Stomach (tissue), 9 donors: ENCODE data around the gene CTNND2. TPM values are rescaled to one million over a fixed set of nuclear protein-coding genes. Genes with fewer than 3 reads are reported as not detected.

Source experiments
- DNase-seq, 2 donors: peaks; one replicate each; pipeline versions ENCODE4 v3.0.0 to v3.0.0-alpha.2; 2013 to 2019
- H3K27ac ChIP-seq, 5 donors: fragments of 200-600 bp in 4 of 5; sonication (generic) in 4 of 5; one replicate each; pipeline ENCODE4 v1.5.1; 2013 to 2019; ENCODE audit warnings: mild to moderate bottlenecking in 1 of 5, moderate library complexity in 1 of 5
- H3K27me3 ChIP-seq, 3 donors: fragments of 200-600 bp; sonication (generic); one replicate each; pipeline ENCODE4 v1.5.1; 2017 to 2019; ENCODE audit warnings: mixed run types in 1 of 3
- H3K36me3 ChIP-seq, 4 donors: fragments of 200-600 bp; sonication (generic); 1 replicate in 3 of 4; 2 replicates in 1 of 4; pipeline ENCODE4 v1.5.1; 2016 to 2019
- H3K4me1 ChIP-seq, 4 donors: fragments of 200-600 bp; sonication (generic); one replicate each; pipeline ENCODE4 v1.5.1; 2016 to 2019
- H3K4me3 ChIP-seq, 4 donors: fragments of 200-600 bp; sonication (generic) in 3 of 4; one replicate each; pipeline ENCODE4 v1.5.1; 2016 to 2019; ENCODE audit warnings: mild to moderate bottlenecking in 1 of 4
- H3K9me3 ChIP-seq, 4 donors: fragments of 200-600 bp; sonication (generic); one replicate each; pipeline ENCODE4 v1.5.1; 2016 to 2019
- EP300 ChIP-seq: sonication (generic); formaldehyde crosslinking; IDR thresholded peaks from one replicate; pipeline ENCODE4 v1.6.1; 2017; ENCODE audit warnings: antibody characterized with exemption
- POLR2A ChIP-seq, 4 donors: fragments of 450-650 bp; IDR thresholded peaks; one replicate each; pipeline ENCODE4 v1.6.1; 2016; ENCODE audit warnings: antibody characterized with exemption in 4 of 4, control low read depth in 2 of 4, mild to moderate bottlenecking in 1 of 4, moderate library complexity in 1 of 4
- POLR2AphosphoS5 ChIP-seq, 3 donors: sonication (generic); formaldehyde crosslinking; IDR thresholded peaks; one replicate each; pipeline ENCODE4 v1.6.1; 2016; ENCODE audit warnings: antibody characterized with exemption in 3 of 3
- WGBS, 5 donors: extraction: QIAGEN DNeasy Blood & Tissue Kit in 3 of 5; methylation state at CpG; one replicate each; pipeline versions ENCODE4 v1.1.5 to v1.1.7; 2013 to 2018; 5-methylcytosine and 5-hydroxymethylcytosine counted together
- intact Hi-C: fragments of 100-400 bp; cut with DNase I; formaldehyde crosslinking; loops from one replicate; pipeline ENCODE4 v1.15.1; 2023; ENCODE audit warnings: low total_unique reads
- polyA plus RNA-seq, 3 donors: library from polyadenylated mRNA; stranded (reverse); fragments of 200-250 nt; gene quantifications; one replicate each; pipeline ENCODE4 v1.2.3, GENCODE V29; 2013
- total RNA-seq, 5 donors: library from RNA; depleted of rRNA; stranded (reverse); fragments of >200 nt; gene quantifications; one replicate each; pipeline versions ENCODE4 v1.1.0 to v1.2.3, GENCODE V29; 2014 to 2016
- TF ChIP-seq, protein P1 (sequence below), 7 experiments: fragments of 450-650 bp in 4 of 7; fragments of 200-600 bp in 3 of 7; sonication (generic) in 3 of 7; IDR thresholded peaks; one replicate each; pipeline ENCODE4 v1.5.1; 2016 to 2019; ENCODE audit warnings: antibody characterized with exemption in 7 of 7, control low read depth in 2 of 7, mild to moderate bottlenecking in 1 of 7
- donor health status: healthy with polysubstance abuse.
- donor health status: Bipolar disorder and iron deficiency.
- donor health status: healthy.

CTNND2 gene
- total and polyA plus RNA-seq, 8 donors = 0.29 to 3.4 (median 2.0) TPM; not detected in 2

DNA sequence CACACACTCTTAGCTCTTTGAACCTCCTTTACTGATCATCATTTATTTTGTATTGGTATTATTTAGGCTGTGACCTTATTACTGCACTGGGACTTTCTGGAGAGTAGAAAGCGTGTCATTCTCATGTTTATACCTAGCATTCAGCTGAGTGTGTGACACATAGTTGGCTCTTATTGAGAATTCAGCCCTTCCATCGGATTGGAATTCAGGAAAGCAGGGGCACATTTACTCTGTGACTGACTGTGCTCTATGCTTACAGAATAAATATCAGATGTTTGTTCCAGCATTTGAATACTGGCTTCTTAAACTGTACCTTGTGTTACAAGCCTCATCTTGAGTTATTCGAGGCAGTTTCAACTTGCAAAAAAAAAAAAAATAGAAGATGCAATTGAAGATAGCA is 782.4 kb downstream of the CTNND2 start:
- Histone ChIP-seq H3K4me3 (no peak overlapping the region), H3K4me1 (no peaks in the 10 kb centered on the region), H3K9me3 (no peaks in the 10 kb centered on the region), H3K27me3 (peaks cover 0 to 4% (median 0%) of the 10 kb centered on the region in 3 donors), H3K36me3 (no peaks in the 10 kb centered on the region), H3K27ac (no peak overlapping the region)
- TF ChIP-seq POLR2AphosphoS5 (IDR thresholded peaks at IDR 0.05) (no peak), POLR2A (IDR thresholded peaks at IDR 0.05) (no peak), EP300 (no peak)
- TF ChIP-seq, protein P1, sequence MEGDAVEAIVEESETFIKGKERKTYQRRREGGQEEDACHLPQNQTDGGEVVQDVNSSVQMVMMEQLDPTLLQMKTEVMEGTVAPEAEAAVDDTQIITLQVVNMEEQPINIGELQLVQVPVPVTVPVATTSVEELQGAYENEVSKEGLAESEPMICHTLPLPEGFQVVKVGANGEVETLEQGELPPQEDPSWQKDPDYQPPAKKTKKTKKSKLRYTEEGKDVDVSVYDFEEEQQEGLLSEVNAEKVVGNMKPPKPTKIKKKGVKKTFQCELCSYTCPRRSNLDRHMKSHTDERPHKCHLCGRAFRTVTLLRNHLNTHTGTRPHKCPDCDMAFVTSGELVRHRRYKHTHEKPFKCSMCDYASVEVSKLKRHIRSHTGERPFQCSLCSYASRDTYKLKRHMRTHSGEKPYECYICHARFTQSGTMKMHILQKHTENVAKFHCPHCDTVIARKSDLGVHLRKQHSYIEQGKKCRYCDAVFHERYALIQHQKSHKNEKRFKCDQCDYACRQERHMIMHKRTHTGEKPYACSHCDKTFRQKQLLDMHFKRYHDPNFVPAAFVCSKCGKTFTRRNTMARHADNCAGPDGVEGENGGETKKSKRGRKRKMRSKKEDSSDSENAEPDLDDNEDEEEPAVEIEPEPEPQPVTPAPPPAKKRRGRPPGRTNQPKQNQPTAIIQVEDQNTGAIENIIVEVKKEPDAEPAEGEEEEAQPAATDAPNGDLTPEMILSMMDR (IDR thresholded peaks at IDR 0.05) = no peak
- no peak for DNase-seq
- 68 to 84% (median 71%) methylated on average over 3 of the region's 3 CpGs for WGBS, 5 donors
- intact Hi-C loops = no loop called here

- WGBS, 5 donors = 82 to 92% (median 84%) methylated on average over 6 of the region's 6 CpGs
- no peak for TF ChIP-seq POLR2AphosphoS5 (IDR thresholded peaks at IDR 0.05)
- TF ChIP-seq EP300 = no peak
- TF ChIP-seq POLR2A (IDR thresholded peaks at IDR 0.05) = no peak
- TF ChIP-seq, protein P1 (IDR thresholded peaks at IDR 0.05) = no peak
- Histone ChIP-seq H3K9me3 (no peaks in the 10 kb centered on the region), H3K4me3 (no peak overlapping the region), H3K27me3 (no peaks in the 10 kb centered on the region), H3K4me1 (no peaks in the 10 kb centered on the region), H3K27ac (no peak overlapping the region), H3K36me3 (no peaks in the 10 kb centered on the region)
- DNase-seq = no peak
- intact Hi-C loops = no loop called here
Observed at GRCh38 chr5:11110128-11110527, 794.1 kb downstream of the CTNND2 start.

GRCh38 chr5:11105696-11106095 is 798.5 kb downstream of the CTNND2 start:
- no peak overlapping the region for H3K4me3 ChIP-seq
- WGBS, 5 donors = 86 to 92% (median 90%) methylated on average over 8 of the region's 8 CpGs
- no peak overlapping the region for H3K27ac ChIP-seq
- no peaks in the 10 kb centered on the region for H3K36me3 ChIP-seq
- no peaks in the 10 kb centered on the region for H3K4me1 ChIP-seq
- TF ChIP-seq, protein P1 (IDR thresholded peaks at IDR 0.05) = no peak
- DNase-seq = no peak
- peaks cover 0 to 5% (median 0%) of the 10 kb centered on the region in 3 donors for H3K27me3 ChIP-seq
- intact Hi-C loops = no loop called here
- H3K9me3 ChIP-seq = no peaks in the 10 kb centered on the region

DNA sequence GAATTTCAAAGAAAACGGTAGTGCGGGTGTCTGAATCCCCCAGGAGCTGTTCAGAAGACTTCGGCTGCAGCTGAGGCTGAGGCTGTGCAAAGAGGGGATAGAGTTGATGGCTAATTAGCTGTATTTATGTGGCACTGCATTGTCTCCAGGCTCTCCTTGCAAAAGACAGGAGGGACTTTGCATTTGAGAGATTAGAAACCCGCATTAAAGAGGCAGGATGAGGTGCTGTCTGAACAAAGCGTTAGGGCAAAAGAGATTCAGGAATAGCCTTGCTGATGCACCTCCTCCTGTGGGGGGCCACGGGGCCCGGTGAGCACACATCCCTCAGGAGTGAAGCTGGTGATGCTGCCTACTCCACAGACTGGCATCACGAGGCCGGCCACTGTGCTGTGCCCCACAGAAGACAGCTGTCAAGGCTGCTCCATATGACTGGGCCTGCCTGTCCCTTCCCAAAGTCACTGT is 799.6 kb downstream of the CTNND2 start:
- H3K27me3 ChIP-seq = peaks cover 0 to 5% (median 0%) of the 10 kb centered on the region in 3 donors
- H3K4me1 ChIP-seq = no peaks in the 10 kb centered on the region
- DNase-seq = no peak
- H3K9me3 ChIP-seq = no peaks in the 10 kb centered on the region
- TF ChIP-seq POLR2AphosphoS5 (IDR thresholded peaks at IDR 0.05) (no peak), EP300 (no peak), POLR2A (IDR thresholded peaks at IDR 0.05) (no peak)
- TF ChIP-seq, protein P1 (IDR thresholded peaks at IDR 0.05) = no peak
- H3K4me3 ChIP-seq = no peak overlapping the region
- WGBS, 5 donors = 78 to 86% (median 82%) methylated on average over 9 of the region's 9 CpGs
- H3K27ac ChIP-seq = no peak overlapping the region
- no peaks in the 10 kb centered on the region for H3K36me3 ChIP-seq
- intact Hi-C loops = no loop called here
